GM19025 (cell line): ENCODE data around the gene DDX10.
"Not testable (repeated sequence)": the region's sequence is repeated elsewhere in the genome, so short reads cannot be mapped to it uniquely, and the experiment has no call there.

Source experiments
- ATAC-seq: cut with Tn5 transposase; IDR thresholded peaks from one replicate; pipeline ENCODE4 v1.9.1; 2021; ENCODE audit warnings: mild to moderate bottlenecking, low read depth, moderate library complexity; ENCODE audit not compliant: unreplicated experiment

Gene DDX10

GRCh38 chr11:108664730-108665525 is at the start of gene DDX10:
Gene DDX10 (plus strand): TSS chr11:108665069. CDS start chr11:108665154, 85 bp downstream.
- ATAC-seq, result peak; percentile 75

GRCh38 chr11:108616549-108616948 is 48.3 kb upstream of the DDX10 start:
- ATAC-seq, result no peak

GRCh38 chr11:108617055-108617454 is 47.8 kb upstream of the DDX10 start:
- ATAC-seq, result no peak

GRCh38 chr11:108618529-108618928 is 46.3 kb upstream of the DDX10 start:
- ATAC-seq, result no peak

- ATAC-seq, result peak; percentile 74
Measured at GRCh38 chr11:108620958-108621772, 43.7 kb upstream of the DDX10 start.

GRCh38 chr11:108622341-108622740 is 42.5 kb upstream of the DDX10 start:
- ATAC-seq, result no peak

- ATAC-seq, result no peak
Measured at GRCh38 chr11:108624196-108624925, 40.5 kb upstream of the DDX10 start.

GRCh38 chr11:108628326-108628725 is 36.5 kb upstream of the DDX10 start:
- no peak for ATAC-seq

- no peak for ATAC-seq
Measured at GRCh38 chr11:108628812-108629211, 36.1 kb upstream of the DDX10 start.

- no peak for ATAC-seq
Measured at GRCh38 chr11:108629274-108629673, 35.6 kb upstream of the DDX10 start.

- ATAC-seq, result no peak
Measured at GRCh38 chr11:108632041-108632704, 32.7 kb upstream of the DDX10 start.

- ATAC-seq, result no peak
Measured at GRCh38 chr11:108635106-108635505, 29.8 kb upstream of the DDX10 start.

- ATAC-seq, result no peak
Measured at GRCh38 chr11:108636222-108636621, 28.6 kb upstream of the DDX10 start.

GRCh38 chr11:108639146-108639545 is 25.7 kb upstream of the DDX10 start:
- ATAC-seq, result no peak

- not testable (repeated sequence) for ATAC-seq
Measured at GRCh38 chr11:108641752-108642151, 23.1 kb upstream of the DDX10 start.

- ATAC-seq, result no peak
Measured at GRCh38 chr11:108643974-108644373, 20.9 kb upstream of the DDX10 start.

- no peak for ATAC-seq
Measured at GRCh38 chr11:108645970-108646369, 18.9 kb upstream of the DDX10 start.

GRCh38 chr11:108647387-108647700 is 17.5 kb upstream of the DDX10 start:
- ATAC-seq, result no peak

GRCh38 chr11:108647701-108648527 is 17.0 kb upstream of the DDX10 start:
- peak; percentile 76 for ATAC-seq

GRCh38 chr11:108648528-108648885 is 16.4 kb upstream of the DDX10 start:
- no peak for ATAC-seq
